Activated CD4-positive, alpha-beta T cell treated with anti-CD3 and anti-CD28 coated beads for 48 hours (primary cell): ENCODE results near the gene UNC5CL.

ENCODE experiments used
- DNase-seq: peaks from one replicate; pipeline ENCODE4 v3.0.0-alpha.2; 2020

Gene UNC5CL

DNA sequence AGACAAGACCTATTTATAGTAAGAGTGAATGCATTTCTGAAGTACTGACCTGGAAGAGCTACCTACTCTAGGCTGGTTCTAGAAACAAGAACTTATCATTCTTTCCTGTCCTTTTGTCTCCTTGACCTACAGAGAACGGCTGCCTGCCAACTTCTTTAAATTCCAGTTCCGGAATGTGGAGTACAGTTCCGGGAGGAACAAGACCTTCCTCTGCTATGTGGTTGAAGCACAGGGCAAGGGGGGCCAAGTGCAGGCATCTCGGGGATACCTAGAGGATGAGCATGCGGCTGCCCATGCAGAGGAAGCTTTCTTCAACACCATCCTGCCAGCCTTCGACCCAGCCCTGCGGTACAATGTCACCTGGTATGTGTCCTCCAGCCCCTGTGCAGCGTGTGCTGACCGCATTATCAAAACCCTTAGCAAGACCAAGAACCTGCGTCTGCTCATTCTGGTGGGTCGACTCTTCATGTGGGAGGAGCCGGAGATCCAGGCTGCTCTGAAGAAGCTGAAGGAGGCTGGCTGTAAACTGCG is 22.2 kb upstream of the UNC5CL start:
- no peak for DNase-seq

GRCh38 chr6:41059556-41059955 is 20.5 kb upstream of the UNC5CL start:
- no peak for DNase-seq

- DNase-seq: no peak
Measured at GRCh38 chr6:41058783-41059181, 19.8 kb upstream of the UNC5CL start.

- DNase-seq: no peak
Measured at GRCh38 chr6:41056768-41057490, 17.9 kb upstream of the UNC5CL start.

DNA sequence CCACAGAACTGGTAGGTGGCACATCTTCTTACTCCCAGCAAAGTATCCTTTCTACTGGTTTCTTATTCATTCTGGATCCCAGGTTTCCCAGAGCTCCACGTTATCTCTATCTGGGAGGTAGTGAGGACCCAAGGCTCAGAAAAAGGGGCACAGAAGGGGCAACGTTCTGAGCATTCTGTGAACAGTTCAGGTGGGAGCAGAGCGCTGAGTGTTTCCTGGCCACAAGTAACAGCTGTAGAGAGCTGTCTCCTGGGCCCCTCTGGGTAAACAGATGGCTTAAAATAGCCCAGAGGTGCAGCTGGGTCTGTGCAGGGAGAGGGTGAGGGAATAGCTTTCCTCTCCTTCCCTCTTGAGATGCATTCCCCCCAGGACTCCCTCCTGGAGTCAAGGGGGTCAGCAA is 16.1 kb upstream of the UNC5CL start:
- DNase-seq: no peak

DNA sequence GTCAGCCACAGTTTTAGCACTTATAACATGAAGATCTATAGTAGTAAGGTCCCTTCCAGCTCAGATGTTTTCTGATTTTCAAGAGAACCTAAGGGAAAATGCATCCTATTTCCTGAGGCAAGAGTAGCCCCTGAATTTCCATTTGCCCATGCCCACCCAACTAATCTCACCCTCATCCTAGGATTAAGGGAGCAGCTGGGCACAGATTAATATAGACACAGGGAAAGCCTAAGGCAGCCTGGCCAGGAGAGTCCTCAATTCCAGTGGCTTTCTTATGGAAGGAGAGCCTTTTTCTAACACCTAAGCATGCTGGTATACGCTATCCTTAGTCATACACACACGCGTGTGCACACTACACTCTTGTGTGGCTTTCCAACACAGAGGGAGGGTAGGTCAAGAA is 15.5 kb upstream of the UNC5CL start:
- no peak for DNase-seq

GRCh38 chr6:41053041-41053440 is 14.0 kb upstream of the UNC5CL start, which contains the start of gene APOBEC2:
Gene APOBEC2, plus strand, starts transcription at chr6:41053202. Its CDS starts 146 bp downstream, at chr6:41053348.
- DNase-seq: no peak

- no peak for DNase-seq
Measured at GRCh38 chr6:41051873-41052272, 12.9 kb upstream of the UNC5CL start.

DNA sequence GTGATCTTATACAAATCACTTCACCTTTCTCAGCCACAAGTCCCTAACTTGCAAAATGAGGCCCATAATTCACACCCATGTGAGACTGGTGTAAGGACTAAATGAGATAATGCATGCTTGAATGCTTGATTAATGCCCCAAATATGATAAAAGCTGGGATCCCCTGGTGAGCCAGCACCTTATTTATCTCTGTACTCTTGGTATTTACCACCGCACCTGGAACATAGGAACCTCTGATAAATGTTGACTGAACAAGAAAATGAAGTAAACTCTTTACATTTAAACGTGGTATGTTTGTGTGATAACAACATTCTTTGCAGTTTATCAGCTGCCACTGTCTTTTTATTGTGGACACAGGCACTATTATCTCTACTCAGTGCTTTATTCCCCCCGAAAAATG is 11.5 kb upstream of the UNC5CL start:
- DNase-seq: no peak

DNA sequence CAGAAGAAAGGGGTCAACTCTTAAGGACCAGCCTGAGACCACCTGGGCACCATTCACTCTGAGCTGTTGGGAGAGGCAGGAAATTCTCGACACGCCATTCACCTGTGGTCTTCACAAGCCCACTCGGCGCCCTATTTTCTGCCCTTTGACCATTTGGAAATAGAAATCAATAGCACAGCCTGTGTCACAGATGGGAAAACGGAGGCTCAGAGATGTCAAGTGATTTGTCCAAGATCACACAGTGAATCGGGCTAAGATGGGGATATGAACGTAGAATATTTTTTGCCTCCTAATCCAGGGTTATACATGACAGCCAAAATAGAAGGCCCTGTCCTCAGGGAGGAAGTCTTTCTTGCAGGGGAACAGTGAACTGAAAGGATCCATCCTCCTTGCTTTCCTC is 10.9 kb upstream of the UNC5CL start:
- no peak for DNase-seq

- no peak for DNase-seq
Measured at GRCh38 chr6:41049521-41049920, 10.5 kb upstream of the UNC5CL start.

DNA sequence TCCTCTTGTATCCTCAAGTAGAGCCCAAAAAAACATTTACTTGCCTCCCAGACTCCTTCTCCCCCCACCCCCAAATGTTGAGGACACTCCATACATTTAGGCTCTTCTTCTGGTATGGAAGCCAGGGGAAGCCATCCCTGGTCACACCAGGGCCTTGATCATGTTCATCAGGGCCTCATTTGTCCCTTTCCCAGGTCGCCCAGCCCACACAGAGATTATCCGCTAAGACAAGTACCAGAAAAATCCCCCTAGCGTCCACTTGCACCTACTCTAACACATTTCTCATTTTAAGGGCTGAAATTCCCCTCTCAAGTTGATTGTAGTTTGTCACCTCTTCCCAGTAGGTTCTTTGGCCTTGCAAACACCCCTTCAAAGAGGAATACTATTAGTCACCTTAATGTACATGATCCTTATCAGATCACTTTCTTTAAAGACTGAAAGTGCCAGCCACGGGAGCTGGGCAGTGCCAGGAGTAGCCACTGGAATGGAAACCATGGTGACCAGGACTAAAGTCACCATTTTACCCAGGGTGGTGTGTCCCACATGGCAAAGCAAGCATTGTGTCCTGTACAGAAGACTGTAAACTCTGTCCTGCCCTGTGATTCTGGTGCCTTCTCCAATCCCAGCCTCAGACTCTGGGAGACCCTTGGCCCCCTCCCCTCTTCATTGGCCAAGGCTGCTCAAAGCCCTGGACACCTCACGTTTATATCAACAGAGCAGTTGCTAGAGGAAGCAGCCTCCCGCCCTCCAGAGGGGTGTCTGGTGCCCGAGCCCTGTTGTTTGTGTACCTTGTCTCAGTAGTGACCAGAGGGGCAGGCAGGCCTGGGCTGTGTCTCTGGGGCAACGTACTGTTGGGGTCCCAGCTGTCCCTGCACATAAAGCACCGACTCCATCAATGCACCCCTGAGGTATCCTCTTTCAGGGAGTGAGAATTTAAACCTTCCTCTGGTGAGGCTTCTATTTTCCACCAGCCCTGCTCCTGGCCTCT is 9.0 kb upstream of the UNC5CL start:
- no peak for DNase-seq

- DNase-seq: no peak
Measured at GRCh38 chr6:41047306-41047705, 8.3 kb upstream of the UNC5CL start.

- DNase-seq: no peak
Measured at GRCh38 chr6:41046084-41046483, 7.1 kb upstream of the UNC5CL start.

DNA sequence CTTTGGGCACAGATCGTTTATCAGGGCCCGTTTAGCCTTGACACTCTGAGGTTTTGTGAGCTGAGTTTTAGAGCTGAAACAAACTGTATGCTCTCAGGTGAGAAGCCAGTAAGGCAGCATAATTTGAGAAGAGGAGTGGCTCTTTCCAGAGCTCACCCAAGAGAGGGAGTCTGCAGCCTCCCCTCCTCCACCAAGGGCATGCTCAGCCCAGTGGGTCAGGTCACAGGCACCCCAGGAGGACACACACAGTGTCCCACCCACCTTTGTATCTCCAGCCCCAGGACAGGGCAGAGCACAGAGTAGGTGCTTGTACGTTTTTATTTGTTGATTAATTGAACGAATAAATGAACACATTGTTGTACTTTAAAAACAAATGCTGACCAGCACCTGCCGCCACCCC is 6.6 kb upstream of the UNC5CL start:
- DNase-seq: no peak

- DNase-seq: no peak
Measured at GRCh38 chr6:41043151-41043550, 4.1 kb upstream of the UNC5CL start.

- no peak for DNase-seq
Measured at GRCh38 chr6:41042226-41043055, 3.4 kb upstream of the UNC5CL start, which contains the start of gene TSPO2. Gene TSPO2, plus strand, starts transcription at chr6:41042467. Its CDS starts 519 bp downstream, at chr6:41042986.

GRCh38 chr6:41040940-41041536 is 2.0 kb upstream of the UNC5CL start:
- DNase-seq: no peak

- peak; percentile 25 for DNase-seq
Measured at GRCh38 chr6:41040101-41040939, 1.3 kb upstream of the UNC5CL start.

DNA sequence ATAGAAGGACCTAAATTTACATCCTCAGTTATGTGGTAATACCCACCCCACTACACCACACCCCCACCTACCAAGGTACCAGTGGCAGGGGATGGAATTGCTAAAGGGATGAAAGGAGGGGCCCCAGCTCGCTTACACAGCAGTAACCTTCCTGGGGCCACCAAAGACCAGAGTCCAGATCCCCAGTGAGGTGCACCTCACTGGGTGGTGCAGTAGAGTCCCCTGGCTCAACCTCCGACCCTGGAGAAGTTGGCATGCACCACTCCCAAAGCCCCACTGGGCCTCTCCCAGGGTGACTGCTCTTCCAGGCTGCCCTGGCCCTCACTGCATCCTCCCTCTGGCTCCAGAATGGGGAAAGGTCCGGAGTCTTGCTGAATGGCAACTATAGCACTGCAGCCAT is 816 bp downstream of the UNC5CL start:
- no peak for DNase-seq
